ENCODE results near the gene EAPP.
"Not testable (repeated sequence)": the region's sequence is repeated elsewhere in the genome, so short reads cannot be mapped to it uniquely, and the experiment has no call there.

The EAPP gene

DNA sequence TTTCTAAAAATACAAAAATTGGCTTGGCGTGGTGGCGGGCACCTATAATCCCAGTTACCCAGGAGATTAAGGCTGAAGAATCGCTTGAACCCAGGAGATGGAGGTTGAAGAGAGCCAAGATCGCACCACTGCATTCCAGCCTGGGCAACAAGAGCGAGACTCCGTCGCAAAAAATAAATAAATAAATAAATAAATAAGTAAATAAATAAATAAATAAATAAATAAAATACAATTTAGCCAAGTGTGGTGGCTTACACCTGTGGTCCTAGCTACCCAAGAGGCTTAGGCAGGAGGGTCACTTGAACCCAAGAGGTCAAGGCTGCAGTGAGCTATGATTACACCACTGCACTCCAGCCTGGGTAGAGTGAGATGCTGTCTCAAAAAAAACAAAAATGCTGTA lies 51.0 kb downstream of the EAPP start:
- DNase-seq: no peak

DNA sequence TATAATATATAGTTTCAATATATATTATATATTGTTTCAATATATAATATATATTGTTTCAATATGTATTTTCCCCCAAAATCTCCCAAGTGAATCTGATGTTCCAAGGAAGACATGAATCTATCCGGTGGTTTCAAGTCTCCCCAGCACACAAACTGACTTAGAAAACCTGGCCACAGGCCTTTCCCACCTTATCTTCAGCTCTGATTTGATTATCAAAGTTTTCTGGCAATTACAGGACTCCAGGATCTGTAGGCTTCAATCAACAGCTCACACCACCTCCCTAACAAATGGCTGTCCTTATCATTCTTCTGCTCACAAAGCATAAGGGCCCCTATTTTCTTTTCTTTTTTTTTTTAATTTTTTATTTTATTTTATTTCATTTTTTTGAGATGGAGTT lies 54.8 kb downstream of the EAPP start:
- DNase-seq: no peak

DNA sequence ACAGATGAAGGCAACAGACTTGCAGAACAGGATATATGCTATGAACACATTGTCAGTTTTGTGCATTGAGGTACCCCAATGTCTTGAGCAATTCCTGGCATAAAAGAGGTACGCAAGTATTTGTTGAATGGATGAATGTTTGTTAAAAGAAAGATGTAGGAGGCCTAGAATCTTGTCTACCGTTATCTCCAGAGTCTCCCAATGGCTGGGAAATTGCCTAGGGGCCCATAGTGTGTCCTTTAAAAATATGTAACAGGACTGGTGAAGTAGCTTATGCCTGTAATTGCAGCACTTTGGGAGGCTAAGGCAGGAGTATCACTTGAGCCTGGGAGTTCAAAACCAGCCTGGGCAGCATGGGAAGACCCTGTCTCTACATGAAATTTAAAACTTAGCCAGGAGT lies 57.0 kb downstream of the EAPP start:
- no peak for DNase-seq

DNA sequence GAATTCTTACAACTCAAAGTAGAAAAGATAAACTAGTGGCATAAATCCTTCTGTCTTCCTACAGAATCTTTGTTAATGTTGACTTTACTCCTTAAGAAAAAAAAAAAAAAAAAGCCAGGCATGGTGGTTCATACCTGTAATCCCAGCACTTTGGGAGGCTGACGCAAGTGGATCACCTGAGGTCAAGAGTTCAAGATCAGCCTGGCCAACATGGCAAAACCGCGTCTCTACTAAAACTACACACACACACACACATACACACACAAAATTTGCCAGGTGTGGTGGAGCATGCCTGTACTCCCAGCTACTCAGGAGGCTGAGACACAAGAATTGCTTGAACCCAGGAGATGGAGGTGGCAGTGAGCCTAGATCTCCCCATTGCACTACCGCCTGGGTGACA lies 59.8 kb downstream of the EAPP start:
- DNase-seq: no peak

DNA sequence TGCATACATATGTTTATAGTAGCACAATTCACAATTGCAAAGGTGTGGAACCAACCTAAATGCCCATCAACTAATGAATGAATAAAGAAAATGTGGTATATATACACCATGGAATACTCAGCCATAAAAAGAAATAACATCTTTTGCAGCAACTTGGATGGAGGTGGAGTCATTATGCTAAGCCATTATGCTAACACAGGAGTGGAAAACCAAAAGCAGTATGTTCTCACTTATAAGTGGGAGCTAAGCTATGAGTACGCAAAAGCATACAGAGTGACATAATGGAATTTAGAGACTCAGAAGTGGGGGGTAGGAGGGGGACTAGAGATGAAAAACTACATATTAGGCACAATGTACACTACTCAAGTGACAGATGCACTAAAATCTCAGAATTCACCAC lies 61.2 kb downstream of the EAPP start:
- no peak for DNase-seq

DNA sequence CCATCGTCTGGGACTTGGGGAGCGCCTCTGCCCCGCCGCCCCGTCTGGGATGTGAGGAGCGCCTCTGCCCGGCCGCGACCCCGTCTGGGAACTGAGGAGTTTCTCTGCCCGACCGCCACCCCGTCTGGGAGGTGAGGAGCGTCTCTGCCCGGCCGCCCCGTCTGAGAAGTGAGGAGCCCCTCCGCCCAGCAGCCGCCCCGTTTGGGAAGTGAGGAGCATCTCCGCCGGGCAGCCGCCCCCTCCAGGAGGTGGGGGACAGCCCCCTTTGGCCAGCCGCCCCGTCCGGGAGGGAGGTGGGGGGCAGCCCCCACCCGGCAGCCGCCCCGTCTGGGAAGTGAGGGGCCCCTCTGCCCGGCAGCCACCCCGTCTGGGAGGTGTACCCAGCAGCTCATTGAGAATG lies 63.5 kb downstream of the EAPP start:
- not testable (repeated sequence) for DNase-seq

DNA sequence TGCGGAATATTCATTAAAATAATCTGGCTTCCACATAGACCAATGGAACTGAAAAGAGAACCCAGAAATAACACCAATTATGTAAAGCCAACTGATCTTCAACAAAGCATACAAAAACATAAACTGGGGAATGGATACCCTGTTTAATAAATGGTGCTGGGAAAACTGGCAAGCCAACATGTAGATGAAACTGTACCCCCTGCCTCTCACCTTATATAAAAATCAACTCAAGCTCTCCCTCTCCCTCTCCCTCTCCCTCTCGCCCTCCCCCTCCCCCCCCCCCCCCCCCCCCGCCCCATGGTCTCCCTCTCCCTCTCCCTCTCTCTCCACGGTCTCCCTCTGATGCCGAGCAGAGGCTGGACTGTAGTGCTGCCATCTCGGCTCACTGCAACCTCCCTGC lies 64.3 kb downstream of the EAPP start:
- DNase-seq: no peak

DNA sequence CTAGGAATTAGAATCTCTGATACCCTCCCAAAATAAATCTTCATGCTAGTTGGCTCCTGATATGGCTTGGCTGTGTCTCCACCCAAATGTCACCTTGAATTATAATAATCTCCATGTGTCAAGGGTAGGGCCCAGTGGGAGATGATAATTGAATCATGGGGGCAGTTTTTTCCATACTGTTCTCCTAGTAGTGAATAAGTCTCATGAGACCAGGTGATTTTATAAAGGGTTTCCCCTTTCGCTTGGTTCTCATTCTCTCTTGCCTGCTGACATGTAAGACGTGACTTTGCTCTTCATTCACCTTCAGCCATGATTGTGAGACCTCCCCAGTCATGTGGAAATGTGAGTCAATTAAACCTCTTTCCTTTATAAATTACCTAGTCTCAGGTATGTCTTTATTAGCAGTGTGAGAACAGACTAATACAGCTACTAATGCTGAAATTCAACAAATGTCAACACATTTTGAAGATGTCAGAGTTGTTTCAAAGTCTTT lies 65.3 kb downstream of the EAPP start:
- no peak for DNase-seq

DNA sequence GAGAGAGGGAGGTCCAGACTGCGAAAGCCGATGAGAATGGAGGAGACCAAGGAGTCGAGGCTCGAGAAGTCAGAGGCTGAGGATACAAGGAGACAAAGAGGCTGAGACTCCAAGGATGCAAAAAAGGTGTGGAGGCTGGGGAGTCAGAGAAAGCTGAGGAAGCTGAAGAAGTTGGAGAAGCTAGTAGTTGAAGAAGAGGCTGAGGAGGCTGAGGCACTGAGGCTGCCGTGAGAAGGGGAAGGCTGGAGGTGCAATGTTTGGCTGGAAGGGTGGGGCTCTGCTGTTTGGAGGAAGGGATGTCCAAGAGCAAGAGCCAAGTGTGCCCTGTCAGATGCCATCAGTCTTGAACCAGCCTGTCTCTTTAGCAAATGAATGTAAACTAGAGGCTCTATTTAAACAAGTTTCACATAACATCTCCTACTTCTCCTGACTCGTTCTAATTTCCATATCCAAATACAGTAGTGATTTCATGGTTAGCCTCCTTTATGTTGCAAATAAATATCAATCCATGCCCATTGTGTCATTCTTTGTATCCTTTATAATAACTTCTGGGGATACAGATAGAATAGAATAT lies 66.7 kb downstream of the EAPP start:
- DNase-seq: no peak

DNA sequence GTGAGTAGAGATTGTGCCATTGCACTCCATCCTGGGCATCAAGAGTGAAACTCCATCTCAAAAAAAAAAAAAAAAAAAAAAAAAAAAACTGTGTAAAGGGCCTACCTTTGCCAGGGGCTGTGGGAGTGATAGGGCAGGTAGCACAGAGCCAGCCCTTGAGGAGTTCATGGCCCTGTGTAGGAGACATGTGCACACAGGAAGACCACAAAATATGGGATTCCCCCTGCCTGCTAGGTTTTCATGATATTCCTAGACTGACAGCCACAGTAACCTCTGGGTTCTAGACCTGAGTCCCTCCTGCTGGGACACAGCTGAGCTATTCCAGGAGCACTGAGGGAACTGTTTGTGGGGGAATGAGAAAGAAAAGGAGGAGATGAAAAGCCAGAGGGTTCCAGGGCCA lies 69.2 kb downstream of the EAPP start:
- DNase-seq: no peak

DNA sequence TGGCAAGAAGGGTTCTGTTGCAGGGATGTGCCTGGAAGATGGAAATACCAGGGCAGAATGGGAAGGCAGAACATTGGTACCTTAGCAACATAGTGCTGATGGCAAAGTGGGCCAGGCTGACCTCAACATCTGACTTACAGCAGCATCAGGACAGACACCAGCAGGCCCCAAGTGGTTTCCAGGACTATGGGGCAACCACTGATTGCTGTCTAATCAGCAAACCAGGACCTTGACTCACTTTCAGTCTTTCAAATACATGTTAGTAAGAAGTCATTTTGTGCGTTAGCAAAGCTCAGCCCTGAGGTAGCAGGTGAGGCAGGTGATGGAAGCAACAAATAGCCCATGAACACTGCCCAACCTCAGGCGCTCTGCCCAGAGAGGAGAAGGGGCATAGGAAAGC lies 72.8 kb downstream of the EAPP start:
- DNase-seq: no peak
